ENCODE results near the gene LMX1B.
A peak's percentile ranks its signal among the peaks of the same experiment; 100 is the strongest.
"Not testable (repeated sequence)": the region's sequence is repeated elsewhere in the genome, so short reads cannot be mapped to it uniquely, and the experiment has no call there.

The LMX1B gene

DNA sequence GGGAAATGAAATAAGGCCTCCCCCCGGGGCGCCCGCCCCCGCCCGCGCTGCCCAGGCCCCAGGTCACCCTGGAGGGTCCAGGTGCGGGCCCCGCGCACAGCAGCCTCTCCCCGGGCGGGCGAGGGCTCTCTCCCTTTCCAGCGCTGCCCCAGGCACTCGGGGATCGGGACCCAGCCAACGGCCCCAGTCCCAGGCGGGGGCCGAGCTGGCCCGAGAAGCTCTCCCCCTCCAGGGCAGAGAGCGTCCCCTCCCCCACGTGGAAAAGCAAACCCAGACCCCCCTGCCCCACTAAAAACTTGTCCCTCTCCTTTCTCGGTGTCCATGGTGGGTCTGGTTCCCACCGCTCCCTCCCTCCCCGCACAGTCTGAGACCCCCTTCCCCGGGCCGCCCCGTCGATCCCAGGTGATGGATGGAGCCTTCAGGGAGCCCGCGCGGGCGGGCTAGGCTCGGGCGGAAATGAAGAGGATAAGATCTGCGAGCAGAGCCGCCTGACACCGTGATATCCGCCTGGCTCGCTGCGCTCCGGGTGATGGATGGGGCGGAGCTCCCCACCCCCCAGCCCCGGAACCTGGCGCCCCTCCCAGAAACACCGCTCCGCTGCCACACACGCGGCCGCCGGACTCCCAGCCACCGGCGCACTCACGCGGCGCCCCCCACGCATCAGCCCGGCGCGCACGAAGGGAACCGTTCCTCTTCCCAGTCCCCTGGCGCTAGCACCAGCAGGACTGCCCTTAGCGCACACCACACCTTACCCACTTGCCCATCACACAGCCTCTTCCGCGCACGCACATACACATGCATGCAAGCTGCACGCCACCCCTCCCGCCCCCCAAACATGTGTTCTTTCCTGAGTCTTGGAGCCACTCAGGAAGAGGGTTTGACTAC lies 109.4 kb downstream of the LMX1B start:
- H3K27ac ChIP-seq, result peak overlapping the region; percentile 43
- DNase-seq (ENCODE audit: low read depth, low spot score), result no peak

DNA sequence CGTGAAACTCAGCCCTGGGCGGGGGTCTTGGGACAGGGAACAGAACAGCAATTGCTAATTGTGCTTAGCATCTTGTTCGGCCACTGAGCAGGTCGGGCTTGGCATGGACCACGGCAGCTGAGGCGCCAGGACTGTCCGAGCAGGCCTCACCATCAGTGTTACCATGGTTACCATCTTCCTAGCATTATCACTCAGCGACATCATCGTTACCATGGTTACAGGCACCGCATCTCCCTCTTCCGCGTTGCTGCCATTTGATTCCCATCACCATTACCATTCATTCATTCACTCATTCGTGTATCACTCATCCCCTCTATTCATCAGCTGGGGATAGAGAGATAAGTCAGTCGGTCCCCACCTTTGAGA lies 110.1 kb downstream of the LMX1B start:
- no peak for DNase-seq (ENCODE audit: low read depth, low spot score)
- H3K27ac ChIP-seq, result no peak overlapping the region

DNA sequence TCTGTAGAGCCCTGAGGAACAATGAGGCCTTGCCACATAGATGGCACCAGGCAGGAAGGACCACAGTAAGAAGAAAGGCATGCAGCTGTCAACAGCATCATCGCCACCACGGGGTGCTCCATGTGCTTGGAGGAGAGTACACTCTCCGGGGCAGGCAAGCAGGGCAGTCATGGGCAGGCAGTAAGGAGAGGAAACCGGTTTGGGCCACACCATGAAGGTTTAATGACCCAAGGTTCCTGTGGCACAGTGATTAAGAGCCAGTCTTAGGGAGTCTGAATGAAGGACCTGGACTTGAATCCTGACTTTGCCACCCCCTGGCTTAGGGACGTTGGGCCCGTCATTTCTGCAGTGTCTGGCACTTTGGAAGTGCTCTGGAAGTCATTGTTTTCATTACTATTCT lies 110.5 kb downstream of the LMX1B start:
- no peak for DNase-seq (ENCODE audit: low read depth, low spot score)
- no peak overlapping the region for H3K27ac ChIP-seq

DNA sequence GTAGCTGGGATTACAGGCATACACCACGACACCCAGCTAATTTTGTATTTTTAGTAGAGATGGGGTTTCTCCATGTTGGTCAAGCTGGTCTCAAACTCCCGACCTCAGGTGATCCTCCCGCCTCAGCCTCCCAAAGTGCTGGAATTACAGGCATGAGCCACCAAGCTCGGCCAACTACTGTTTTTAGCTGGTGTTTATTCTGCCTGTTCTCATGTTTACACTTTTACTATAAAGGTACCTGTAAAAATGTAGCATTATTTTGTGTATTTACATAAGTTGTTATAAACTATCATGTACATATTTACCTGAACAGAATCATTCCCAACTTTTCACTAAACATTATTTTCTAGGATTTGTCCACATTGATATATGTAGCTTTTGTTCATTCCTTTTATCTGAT lies 111.8 kb downstream of the LMX1B start:
- DNase-seq (ENCODE audit: low read depth, low spot score); H3K27ac ChIP-seq: not testable (repeated sequence)

DNA sequence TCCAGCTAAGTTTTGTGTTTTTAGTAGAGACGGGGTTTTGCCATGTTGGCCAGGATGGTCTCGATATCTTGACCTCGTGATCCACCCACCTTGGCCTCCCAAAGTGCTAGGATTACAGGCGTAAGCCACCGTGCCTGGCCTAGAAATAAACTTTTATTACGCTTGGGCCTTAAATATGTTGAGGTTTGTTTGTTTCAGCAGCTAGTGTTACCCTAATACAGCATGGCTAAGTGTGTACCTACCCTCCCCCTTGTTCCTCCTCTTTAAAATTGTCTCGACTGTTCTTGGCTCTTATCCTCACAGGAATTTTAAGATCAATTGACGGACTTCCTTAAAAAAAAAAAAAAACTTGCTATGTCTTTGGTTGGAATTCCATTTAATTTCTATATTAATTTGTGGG lies 114.5 kb downstream of the LMX1B start:
- DNase-seq (ENCODE audit: low read depth, low spot score); H3K27ac ChIP-seq: not testable (repeated sequence)

DNA sequence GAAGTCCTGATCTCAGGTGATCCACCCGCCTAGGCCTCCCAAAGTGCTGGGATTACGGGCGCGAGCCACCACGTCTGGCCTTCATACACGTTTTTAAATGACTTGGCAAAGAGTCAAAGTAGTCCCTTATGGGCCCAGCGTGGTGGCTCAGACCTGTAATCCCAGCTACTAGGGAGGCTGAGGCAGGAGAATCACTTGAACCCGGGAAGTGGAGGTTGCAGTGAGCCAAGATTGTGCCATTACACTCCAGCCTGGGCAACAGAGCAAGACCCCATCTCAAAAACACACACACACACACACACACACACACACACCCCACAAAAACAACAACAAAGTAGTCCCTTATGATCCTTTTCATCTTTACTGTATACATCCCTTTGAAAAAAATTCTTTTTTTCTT lies 116.9 kb downstream of the LMX1B start:
- not testable (repeated sequence) for DNase-seq (ENCODE audit: low read depth, low spot score); H3K27ac ChIP-seq

DNA sequence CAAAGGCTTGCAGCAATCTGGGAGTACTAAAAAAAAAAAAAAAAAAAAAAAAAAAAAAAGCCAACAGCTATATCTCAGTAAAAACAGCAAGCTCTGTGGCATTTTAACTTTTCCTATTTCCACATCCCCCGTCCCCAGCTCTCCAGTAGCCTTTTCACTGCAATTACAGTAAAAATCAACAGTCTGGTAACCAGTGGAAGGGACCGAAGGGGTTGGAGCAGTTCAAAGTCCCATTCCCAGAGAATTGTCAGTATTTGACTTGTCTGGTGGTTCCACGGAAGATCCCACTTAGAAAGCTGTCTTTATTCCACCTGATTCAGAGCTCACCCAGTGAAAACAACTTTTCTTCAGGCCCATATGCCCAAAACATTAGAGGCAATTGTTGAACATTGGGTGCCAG lies 119.3 kb downstream of the LMX1B start:
- no peak for DNase-seq (ENCODE audit: low read depth, low spot score)
- no peak overlapping the region for H3K27ac ChIP-seq

DNA sequence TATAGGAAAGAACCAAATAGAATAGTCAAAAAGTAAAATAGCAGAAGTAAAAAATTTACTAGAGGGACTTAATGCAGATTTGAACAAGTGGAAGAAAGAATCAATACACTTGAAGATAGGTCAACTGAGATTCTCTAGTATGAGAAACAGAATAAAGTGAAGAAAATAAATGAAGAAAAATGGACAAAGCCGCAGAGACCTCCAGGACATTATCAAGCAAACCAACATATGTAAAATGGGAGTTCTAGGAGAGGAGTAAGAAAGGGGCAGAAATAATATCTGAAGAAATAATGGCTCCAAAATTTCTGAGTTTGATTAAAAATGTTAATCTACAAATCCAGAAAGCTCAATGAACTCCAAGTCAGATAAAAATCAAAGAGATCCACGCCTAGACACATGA lies 121.1 kb downstream of the LMX1B start:
- DNase-seq (ENCODE audit: low read depth, low spot score), result no peak
- H3K27ac ChIP-seq, result no peak overlapping the region

DNA sequence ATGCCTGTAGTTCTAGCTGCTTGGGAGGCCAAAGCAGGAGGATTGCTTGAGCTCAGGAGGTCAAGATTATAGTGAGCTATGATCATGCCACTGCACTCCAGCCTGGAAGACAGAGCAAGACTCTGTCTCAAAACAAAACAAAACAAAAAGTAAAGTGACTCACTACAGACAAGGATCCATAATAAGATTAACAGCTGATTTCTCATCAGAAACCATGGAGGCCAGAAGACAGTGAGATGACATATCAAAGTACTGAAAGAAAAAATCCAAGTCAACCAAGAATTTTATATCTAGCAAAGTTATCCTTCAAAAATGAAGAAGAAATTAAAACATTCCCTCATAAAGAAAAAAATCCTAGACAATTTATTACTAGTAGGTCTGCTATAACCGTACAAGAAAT lies 121.8 kb downstream of the LMX1B start:
- H3K27ac ChIP-seq, result no peak overlapping the region
- DNase-seq (ENCODE audit: low read depth, low spot score), result no peak

DNA sequence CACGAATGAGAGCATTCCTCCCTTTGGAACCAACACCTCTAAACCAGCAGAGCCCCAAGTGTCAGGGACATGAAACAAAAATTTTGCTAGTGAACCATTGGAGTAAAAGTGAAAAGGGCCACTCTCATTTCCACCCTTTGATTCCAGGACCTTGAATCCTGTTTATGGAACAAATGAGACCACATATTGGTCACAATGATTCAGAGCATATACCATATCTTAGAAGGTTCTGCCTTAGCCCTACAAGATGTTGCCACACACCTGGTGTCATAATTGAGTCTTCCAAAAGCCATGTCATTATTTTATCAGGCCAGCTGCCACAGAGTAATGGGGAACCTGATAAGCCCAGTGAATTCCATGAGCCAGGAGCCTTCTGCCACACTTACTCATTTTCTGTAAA lies 124.8 kb downstream of the LMX1B start:
- DNase-seq (ENCODE audit: low read depth, low spot score), result no peak

DNA sequence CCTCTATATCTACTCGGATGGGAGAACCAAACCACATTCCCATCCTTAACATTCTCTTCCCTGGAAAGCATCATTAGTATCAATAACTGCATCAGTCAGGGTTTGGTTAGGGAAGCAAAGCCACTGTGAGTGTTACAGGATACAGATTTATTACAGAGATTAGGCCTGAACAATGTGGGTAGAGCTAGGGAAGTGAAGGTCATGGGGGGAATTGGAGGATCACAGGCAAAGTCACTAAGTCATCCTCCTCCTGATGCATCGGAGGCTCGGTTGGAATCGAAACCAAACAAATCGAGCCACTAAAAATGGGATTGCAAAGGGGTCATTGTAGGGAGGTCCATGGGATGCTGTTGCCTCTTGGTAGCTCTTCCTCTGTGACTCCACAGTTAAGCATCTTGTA lies 129.3 kb downstream of the LMX1B start:
- no peak overlapping the region for H3K27ac ChIP-seq
- no peak for DNase-seq (ENCODE audit: low read depth, low spot score)

More for the DNA sequence above, 124.8 kb downstream of the LMX1B start:
- H3K27ac ChIP-seq, result no peak overlapping the region

DNA sequence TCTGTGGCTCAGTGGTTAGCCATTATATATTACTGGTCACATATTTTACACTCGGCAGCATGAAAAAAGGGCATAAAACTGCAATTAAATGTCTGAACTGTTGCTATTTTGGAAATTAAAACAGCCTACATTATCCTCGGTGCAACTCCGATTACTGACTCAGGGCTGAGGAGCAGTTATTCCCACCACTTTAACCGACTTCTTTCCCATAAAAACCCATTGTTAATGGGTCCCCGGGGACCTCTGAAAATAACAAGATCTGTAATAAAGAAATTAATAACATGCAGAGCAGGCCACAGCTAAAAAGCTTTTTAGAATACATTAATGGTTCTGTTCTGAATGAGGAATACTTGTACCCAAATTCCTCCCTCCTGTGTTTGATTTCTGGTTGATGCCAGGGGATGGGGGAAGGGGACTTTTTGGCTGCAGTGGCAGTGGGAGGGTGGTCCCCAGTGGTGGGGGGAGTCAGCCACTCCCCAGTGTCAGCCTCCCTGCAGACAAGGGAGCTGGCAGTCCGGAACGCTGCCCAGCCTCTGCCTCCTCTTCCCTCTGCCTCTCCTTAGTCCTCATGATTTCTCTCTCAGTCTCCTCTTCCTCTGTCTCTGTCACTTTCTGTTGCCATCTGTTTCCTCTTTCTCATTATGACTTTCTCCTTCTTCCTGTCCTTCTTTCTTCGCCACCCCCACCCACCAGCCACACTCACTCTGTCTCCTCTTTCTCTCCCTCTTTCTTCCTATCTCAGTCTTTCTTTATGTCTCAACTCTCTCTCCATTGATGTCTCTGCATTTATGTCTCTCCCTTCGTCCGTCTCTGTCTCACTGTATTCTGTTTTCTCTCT lies 132.1 kb downstream of the LMX1B start:
- no peak overlapping the region for H3K27ac ChIP-seq
- DNase-seq (ENCODE audit: low read depth, low spot score), result no peak
